GM18868 (cell line): ENCODE measurements around the gene SCGB2A2.

Source experiments
- ATAC-seq: cut with Tn5 transposase; IDR thresholded peaks from one replicate; pipeline ENCODE4 v1.9.1; 2021; ENCODE audit warnings: mild to moderate bottlenecking, moderate library complexity; ENCODE audit not compliant: unreplicated experiment

Gene SCGB2A2

GRCh38 chr11:62269654-62270278 is at the start of gene SCGB2A2:
Gene SCGB2A2, plus strand, starts transcription at chr11:62270158. Its CDS starts 59 bp downstream, at chr11:62270217.
- ATAC-seq, result no peak

- no peak for ATAC-seq
Observed at GRCh38 chr11:62221498-62221897, 48.5 kb upstream of the SCGB2A2 start.

- ATAC-seq, result no peak
Observed at GRCh38 chr11:62223095-62223494, 46.9 kb upstream of the SCGB2A2 start.

GRCh38 chr11:62233730-62234129 is 36.2 kb upstream of the SCGB2A2 start:
- ATAC-seq, result no peak

- ATAC-seq, result no peak
Observed at GRCh38 chr11:62236187-62236586, 33.8 kb upstream of the SCGB2A2 start.

- no peak for ATAC-seq
Observed at GRCh38 chr11:62237499-62237898, 32.5 kb upstream of the SCGB2A2 start.

- ATAC-seq, result no peak
Observed at GRCh38 chr11:62238151-62238550, 31.8 kb upstream of the SCGB2A2 start.

- no peak for ATAC-seq
Observed at GRCh38 chr11:62241095-62241494, 28.9 kb upstream of the SCGB2A2 start.

GRCh38 chr11:62242021-62242420 is 27.9 kb upstream of the SCGB2A2 start, which contains the start of gene SCGB1D2:
Gene SCGB1D2, plus strand, starts transcription at chr11:62242239. Its CDS starts 69 bp downstream, at chr11:62242308.
- ATAC-seq, result no peak

GRCh38 chr11:62245271-62245753 is 24.6 kb upstream of the SCGB2A2 start:
- no peak for ATAC-seq

GRCh38 chr11:62251698-62252097 is 18.3 kb upstream of the SCGB2A2 start:
- no peak for ATAC-seq

- ATAC-seq, result no peak
Observed at GRCh38 chr11:62253999-62254542, 15.9 kb upstream of the SCGB2A2 start.

GRCh38 chr11:62256281-62256680 is 13.7 kb upstream of the SCGB2A2 start:
- ATAC-seq, result no peak

GRCh38 chr11:62260261-62260953 is 9.6 kb upstream of the SCGB2A2 start:
- ATAC-seq, result no peak

- no peak for ATAC-seq
Observed at GRCh38 chr11:62264004-62264403, 6.0 kb upstream of the SCGB2A2 start.

GRCh38 chr11:62266558-62266957 is 3.4 kb upstream of the SCGB2A2 start:
- no peak for ATAC-seq

- ATAC-seq, result no peak
Observed at GRCh38 chr11:62267050-62267449, 2.9 kb upstream of the SCGB2A2 start.

- ATAC-seq, result no peak
Observed at GRCh38 chr11:62267576-62267975, 2.4 kb upstream of the SCGB2A2 start.

- no peak for ATAC-seq
Observed at GRCh38 chr11:62273284-62273683, 3.3 kb downstream of the SCGB2A2 start.

- no peak for ATAC-seq
Observed at GRCh38 chr11:62273789-62274275, 3.9 kb downstream of the SCGB2A2 start.

- ATAC-seq, result no peak
Observed at GRCh38 chr11:62280452-62280851, 10.5 kb downstream of the SCGB2A2 start.

- ATAC-seq, result no peak
Observed at GRCh38 chr11:62295504-62295903, 25.5 kb downstream of the SCGB2A2 start.
